Measurements from ENCODE around the gene C2CD4A.

GRCh38 chr15:62083194-62084154 lies 16.7 kb downstream of the C2CD4A start:
- TF ChIP-seq, protein P1, sequence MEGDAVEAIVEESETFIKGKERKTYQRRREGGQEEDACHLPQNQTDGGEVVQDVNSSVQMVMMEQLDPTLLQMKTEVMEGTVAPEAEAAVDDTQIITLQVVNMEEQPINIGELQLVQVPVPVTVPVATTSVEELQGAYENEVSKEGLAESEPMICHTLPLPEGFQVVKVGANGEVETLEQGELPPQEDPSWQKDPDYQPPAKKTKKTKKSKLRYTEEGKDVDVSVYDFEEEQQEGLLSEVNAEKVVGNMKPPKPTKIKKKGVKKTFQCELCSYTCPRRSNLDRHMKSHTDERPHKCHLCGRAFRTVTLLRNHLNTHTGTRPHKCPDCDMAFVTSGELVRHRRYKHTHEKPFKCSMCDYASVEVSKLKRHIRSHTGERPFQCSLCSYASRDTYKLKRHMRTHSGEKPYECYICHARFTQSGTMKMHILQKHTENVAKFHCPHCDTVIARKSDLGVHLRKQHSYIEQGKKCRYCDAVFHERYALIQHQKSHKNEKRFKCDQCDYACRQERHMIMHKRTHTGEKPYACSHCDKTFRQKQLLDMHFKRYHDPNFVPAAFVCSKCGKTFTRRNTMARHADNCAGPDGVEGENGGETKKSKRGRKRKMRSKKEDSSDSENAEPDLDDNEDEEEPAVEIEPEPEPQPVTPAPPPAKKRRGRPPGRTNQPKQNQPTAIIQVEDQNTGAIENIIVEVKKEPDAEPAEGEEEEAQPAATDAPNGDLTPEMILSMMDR (IDR thresholded peaks at IDR 0.05) = no peak
- no peak for TF ChIP-seq POLR2A (IDR thresholded peaks at IDR 0.05)

Data from esophagus squamous epithelium (tissue), 4 donors.